Upper lobe of right lung (tissue), 1 donor: ENCODE measurements around the gene THSD4. TPM values are rescaled to one million over a fixed set of nuclear protein-coding genes. Genes with fewer than 3 reads are reported as not detected.

Experiments used
- ATAC-seq: fragments of 200-7000 bp; cut with Tn5 transposase; one replicate; pipeline ENCODE4 v1.9.1; 2020; ENCODE audit warnings: mild to moderate bottlenecking, moderate library complexity
- DNase-seq: peaks from one replicate; pipeline ENCODE4 v3.0.0-alpha.2; 2020
- H3K27ac ChIP-seq: fragments of 200-600 bp; one replicate; pipeline ENCODE4 v1.8.0; 2022
- H3K27me3 ChIP-seq: fragments of 200-600 bp; one replicate; pipeline ENCODE4 v1.8.0; 2022; ENCODE audit warnings: mild to moderate bottlenecking
- H3K36me3 ChIP-seq: fragments of 200-600 bp; one replicate; pipeline ENCODE4 v1.8.0; 2022
- H3K4me1 ChIP-seq: fragments of 200-600 bp; one replicate; pipeline ENCODE4 v1.8.0; 2022
- H3K4me3 ChIP-seq: fragments of 200-600 bp; one replicate; pipeline ENCODE4 v1.8.0; 2022; ENCODE audit warnings: mild to moderate bottlenecking
- H3K9me3 ChIP-seq: fragments of 200-600 bp; one replicate; pipeline ENCODE4 v1.8.0; 2022
- CTCF ChIP-seq: fragments of 200-600 bp; IDR thresholded peaks from one replicate; pipeline ENCODE4 v1.8.0; 2022; ENCODE audit warnings: antibody characterized with exemption
- intact Hi-C: fragments of 100-400 bp; cut with DNase I; formaldehyde crosslinking; loops from one replicate; pipeline ENCODE4 v1.11.0; 2022
- total RNA-seq: library from RNA; stranded (reverse); fragmentation: NEBNext Ultra II Directional; extraction: Animal tissue kit (Norgen Biotek cat#: 25700); gene quantifications from one replicate; pipeline ENCODE4 v1.2.1, GENCODE V29; 2021
- donor health status: DM: no; HTN: yes; CAD: no; lungs with severe emphysema.

Gene THSD4
- total RNA-seq, 1 donor from 2014 or later = 25.6 TPM

- Histone ChIP-seq H3K4me3 (no peak overlapping the region), H3K4me1 (no peaks in the 10 kb centered on the region), H3K36me3 (no peaks in the 10 kb centered on the region), H3K9me3 (no peaks in the 10 kb centered on the region), H3K27ac (no peak overlapping the region), H3K27me3 (no peaks in the 10 kb centered on the region)
- TF ChIP-seq CTCF = no peak
- ATAC-seq = no peak
- intact Hi-C loops = no loop called here
- DNase-seq = no peak
These were observed 698.6 kb downstream of the THSD4 start for GRCh38 chr15:71813723-71814470.

- intact Hi-C loops = no loop called here
- no peak overlapping the region for H3K27ac ChIP-seq
- H3K27me3 ChIP-seq = no peaks in the 10 kb centered on the region
- DNase-seq (no peak), ATAC-seq (no peak)
- H3K4me3 ChIP-seq = no peak overlapping the region
- no peaks in the 10 kb centered on the region for H3K9me3 ChIP-seq
- H3K4me1 ChIP-seq = no peaks in the 10 kb centered on the region
- H3K36me3 ChIP-seq = no peaks in the 10 kb centered on the region
- no peak for TF ChIP-seq CTCF
These were observed 700.0 kb downstream of the THSD4 start for GRCh38 chr15:71815301-71815700.

- DNase-seq (no peak), ATAC-seq (no peak)
- Histone ChIP-seq H3K4me3 (no peak overlapping the region), H3K4me1 (no peaks in the 10 kb centered on the region), H3K9me3 (peaks cover 10% of the 10 kb centered on the region), H3K27ac (no peak overlapping the region), H3K36me3 (no peaks in the 10 kb centered on the region), H3K27me3 (no peaks in the 10 kb centered on the region)
- intact Hi-C loops = no loop called here
- TF ChIP-seq CTCF = no peak
These were observed 702.1 kb downstream of the THSD4 start for GRCh38 chr15:71817351-71817750.

- H3K36me3 ChIP-seq = peaks cover 8% of the 10 kb centered on the region
- no peak for TF ChIP-seq CTCF
- ATAC-seq = no peak
- H3K27ac ChIP-seq = no peak overlapping the region
- no peaks in the 10 kb centered on the region for H3K4me1 ChIP-seq
- H3K9me3 ChIP-seq = peaks cover 10% of the 10 kb centered on the region
- intact Hi-C loops = no loop called here
- DNase-seq = no peak
- no peak overlapping the region for H3K4me3 ChIP-seq
- H3K27me3 ChIP-seq = no peaks in the 10 kb centered on the region
These were observed 704.9 kb downstream of the THSD4 start for GRCh38 chr15:71820127-71820526.

- intact Hi-C loops = no loop called here
- Histone ChIP-seq H3K27ac (no peak overlapping the region), H3K36me3 (peaks cover 18% of the 10 kb centered on the region), H3K4me3 (no peak overlapping the region), H3K9me3 (peaks cover 10% of the 10 kb centered on the region), H3K4me1 (no peaks in the 10 kb centered on the region), H3K27me3 (no peaks in the 10 kb centered on the region)
- DNase-seq (no peak), ATAC-seq (no peak)
- no peak for TF ChIP-seq CTCF
These were observed 706.4 kb downstream of the THSD4 start for GRCh38 chr15:71821547-71822129.
